HG02798 (cell line): Measurements from ENCODE around the gene CDK5.
"Not testable (repeated sequence)": the region's sequence is repeated elsewhere in the genome, so short reads cannot be mapped to it uniquely, and the experiment has no call there.

ENCODE experiments used
- ATAC-seq: cut with Tn5 transposase; IDR thresholded peaks from one replicate; pipeline ENCODE4 v1.9.1; 2021; ENCODE audit warnings: mild to moderate bottlenecking; ENCODE audit not compliant: unreplicated experiment, poor library complexity

The CDK5 gene

DNA sequence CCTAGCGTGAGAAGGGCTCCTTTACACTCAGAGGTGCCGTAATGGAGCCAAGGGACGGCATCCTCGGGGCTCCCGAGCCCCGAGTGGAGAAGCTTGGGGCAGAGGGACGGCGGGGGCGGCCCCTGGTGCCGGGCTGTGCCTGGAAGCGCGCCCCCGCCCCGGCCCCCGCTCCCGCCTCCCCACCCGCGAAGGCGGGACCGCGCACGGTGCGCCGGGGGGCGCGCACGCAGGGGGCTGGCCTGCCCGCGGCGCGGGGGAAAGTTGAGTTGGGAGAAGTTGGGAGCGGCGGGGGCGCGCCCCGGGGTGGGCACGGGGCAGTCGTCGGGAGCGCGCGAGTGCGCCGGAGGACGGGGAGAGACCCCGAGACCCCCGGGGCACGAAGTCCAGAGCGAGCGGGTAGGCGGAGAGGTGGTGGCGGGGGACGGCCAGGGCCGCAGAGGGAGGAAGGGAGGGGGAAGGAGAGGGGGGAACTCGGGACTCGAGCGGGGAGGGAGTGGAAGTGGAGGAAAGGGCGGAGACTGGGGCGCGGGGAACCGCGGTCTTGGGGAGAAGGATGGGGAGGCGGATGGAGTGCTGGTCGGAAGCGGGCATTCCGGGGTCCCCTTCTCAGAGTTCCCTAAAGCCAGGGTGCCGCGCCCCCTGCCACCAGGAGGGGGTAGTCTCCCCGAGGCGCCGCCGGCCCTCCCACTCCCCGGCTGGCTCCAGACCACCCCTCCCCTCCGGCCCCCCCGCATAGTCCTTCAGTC is 1.8 kb upstream of the CDK5 start, which contains the start of gene SLC4A2:
SLC4A2 (plus strand) TSS at position 223 of the 746 bp plus-strand sequence. CDS start 2,399 bp downstream, outside the sequence.
- peak; percentile 33 for ATAC-seq

DNA sequence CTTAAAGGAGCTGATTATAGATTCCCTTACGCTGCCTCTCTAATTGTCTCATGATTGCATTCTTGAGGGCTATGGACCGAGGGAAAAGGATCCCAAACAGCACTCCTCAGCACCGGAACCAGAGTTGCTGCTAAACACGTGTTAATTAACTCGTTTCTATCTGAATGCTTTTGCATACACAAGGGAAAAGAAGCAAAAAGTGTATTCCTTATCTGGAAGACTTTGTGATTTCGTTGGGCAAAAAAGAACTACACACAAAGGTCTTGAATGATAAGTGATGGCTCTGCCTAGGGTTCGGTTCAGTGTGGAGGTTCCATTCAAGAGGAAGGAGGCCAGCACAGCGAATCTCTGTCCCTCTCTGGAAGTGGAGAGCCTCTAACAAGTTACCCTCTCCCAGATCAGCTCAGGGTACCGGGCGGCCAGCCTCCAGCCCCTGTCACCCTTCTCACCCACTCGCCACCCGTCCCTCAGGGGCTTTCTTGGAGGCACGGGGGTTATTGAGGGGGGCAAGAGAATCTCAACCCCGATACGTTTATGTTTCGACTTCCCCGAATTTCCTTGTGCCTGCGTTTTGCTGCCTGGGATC is 1.2 kb upstream of the CDK5 start:
- ATAC-seq = no peak

GRCh38 chr7:151057989-151058780 is 488 bp upstream of the CDK5 start:
- peak; percentile 91 for ATAC-seq

- ATAC-seq = no peak
Observed at GRCh38 chr7:151056666-151057505, 811 bp downstream of the CDK5 start.

- ATAC-seq = no peak
Observed at GRCh38 chr7:151056283-151056665, 1.4 kb downstream of the CDK5 start.

- ATAC-seq = no peak
Observed at GRCh38 chr7:151053751-151054150, 3.9 kb downstream of the CDK5 start.

- ATAC-seq = no peak
Observed at GRCh38 chr7:151053096-151053495, 4.6 kb downstream of the CDK5 start.

- no peak for ATAC-seq
Observed at GRCh38 chr7:151051108-151051507, 6.6 kb downstream of the CDK5 start.

GRCh38 chr7:151048911-151049463 is 8.7 kb downstream of the CDK5 start:
- ATAC-seq = no peak

- ATAC-seq = no peak
Observed at GRCh38 chr7:151047976-151048815, 9.5 kb downstream of the CDK5 start, which contains the start of gene ASIC3. ASIC3 (plus strand) TSS chr7:151048531; CDS start chr7:151048886, 355 bp downstream.

DNA sequence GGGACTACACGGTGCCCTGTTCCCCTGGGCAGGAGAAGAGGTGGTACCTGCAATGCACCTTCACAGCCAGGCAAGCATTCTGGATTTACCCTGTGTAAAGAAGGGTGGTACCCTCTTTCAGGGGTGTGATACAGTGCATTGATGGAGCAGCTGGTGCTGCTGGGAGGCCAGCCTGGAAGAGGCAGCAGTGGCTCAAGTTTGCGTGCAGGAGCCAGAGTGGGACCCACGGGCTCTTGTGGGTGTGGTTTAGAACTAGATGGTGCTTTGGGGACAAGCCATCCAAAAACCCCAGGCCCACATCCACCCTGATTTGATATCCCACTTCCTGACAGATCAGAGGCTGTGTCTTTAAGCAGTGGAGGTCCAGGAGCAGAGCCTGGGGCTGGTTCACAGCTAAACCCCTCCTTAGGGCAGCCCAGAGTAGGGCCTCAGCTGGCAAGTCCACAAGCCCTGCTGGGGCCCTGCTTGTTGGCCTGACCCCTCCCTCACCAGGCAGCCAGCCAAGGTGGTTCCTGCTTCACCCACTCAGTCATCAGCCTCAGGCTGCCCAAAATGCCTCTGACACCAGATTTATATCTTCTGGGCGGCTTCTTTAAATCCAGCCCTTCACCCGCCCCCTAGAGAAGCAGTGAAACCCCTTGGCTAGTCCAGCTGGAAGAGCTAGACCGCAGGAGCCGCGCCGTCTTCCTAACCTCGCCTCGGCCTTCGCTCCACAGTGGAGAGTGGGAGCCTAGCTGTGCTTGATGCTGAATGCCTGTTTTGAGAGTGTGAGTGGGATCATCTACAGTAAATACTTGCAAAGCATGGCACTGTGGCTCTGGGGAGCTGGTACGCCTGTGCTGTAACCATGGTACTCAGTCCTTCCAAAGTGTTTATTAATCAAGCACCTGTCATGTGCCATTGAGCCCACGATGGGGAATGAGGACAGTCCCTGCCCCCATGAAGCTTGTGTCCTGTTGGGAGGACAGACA is 10.8 kb downstream of the CDK5 start:
- ATAC-seq = no peak

GRCh38 chr7:151045967-151046366 is 11.7 kb downstream of the CDK5 start:
- no peak for ATAC-seq

DNA sequence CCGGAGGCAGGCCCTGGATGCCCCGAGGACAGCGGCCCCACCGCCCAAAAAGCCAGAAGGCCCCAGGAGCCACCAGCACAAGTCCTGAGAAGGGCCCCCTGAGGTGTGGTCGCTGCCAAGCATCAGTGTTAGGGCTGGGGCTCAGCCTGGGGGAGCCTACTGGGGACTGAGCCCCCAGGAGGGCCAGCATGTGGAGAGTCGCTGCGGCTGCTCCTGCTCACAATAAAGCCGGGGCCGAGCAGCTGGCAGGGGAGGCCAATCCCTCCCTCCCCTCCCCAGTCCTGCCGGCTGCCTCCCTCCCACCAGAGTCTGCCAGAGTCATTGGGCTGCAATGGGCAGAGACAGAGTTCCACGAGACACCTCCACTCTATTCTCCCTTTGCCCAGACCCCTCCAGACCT is 12.4 kb downstream of the CDK5 start:
- no peak for ATAC-seq

DNA sequence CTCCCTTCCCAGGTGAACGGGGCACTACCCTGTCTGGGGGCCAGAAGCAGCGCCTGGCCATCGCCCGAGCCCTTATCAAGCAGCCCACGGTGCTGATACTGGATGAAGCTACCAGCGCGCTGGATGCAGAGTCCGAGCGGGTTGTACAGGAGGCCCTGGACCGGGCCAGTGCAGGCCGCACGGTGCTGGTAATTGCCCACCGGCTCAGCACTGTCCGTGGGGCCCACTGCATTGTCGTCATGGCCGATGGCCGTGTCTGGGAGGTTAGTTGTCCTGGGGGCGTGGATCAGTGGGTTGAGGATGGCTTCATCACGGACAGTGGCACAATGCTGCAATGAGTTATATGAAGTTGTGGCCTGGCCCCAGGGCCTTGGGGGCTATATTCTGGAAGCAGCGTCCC is 13.7 kb downstream of the CDK5 start:
- no peak for ATAC-seq

DNA sequence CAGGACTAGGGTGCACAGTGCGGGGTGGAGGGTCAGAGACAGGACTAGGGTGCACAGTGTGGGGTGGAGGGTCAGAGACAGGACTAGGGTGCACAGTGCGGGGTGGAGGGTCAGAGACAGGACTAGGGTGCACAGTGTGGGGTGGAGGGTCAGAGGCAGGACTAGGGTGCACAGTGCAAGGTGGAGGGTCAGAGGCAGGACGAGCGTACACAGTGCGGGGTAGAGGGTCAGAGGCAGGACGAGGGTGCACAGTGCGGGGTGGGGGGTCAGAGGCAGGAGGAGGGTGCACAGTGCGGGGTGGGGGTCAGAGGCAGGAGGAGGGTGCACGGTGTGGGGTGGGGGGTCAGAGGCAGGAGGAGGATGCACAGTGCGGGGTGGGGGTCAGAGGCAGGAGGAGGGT is 14.2 kb downstream of the CDK5 start:
- ATAC-seq = not testable (repeated sequence)

DNA sequence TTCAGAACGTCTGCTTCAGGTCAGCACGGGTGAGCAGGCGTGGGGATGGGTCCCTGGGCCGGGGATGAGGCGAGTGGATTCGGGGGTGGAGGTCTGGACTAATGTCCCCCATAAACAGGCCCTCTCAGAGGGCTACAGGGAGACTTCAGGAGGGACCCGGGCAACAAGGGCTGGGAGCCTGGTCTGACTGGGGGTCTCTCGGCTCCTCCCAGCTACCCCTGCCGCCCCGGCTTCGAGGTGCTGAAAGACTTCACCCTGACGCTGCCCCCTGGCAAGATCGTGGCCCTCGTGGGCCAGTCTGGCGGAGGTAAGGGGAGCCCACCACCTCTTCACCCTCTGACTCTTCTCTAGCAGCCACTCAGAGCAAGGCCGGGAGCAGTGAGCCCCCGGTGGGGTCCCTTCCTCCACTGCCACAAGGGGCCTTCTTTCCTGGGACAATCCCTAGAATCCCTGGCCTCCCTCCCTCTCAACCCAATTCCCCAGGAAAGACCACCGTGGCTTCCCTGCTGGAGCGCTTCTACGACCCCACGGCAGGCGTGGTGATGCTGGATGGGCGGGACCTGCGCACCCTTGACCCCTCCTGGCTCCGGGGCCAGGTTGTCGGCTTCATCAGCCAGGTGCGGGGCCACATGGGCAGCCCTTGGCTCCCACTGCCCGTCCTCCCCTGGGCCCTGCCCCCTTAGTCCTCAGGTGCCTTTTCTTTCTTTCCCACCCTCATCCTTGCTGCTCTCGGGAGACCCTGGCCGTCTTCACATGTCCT is 16.9 kb downstream of the CDK5 start:
- no peak for ATAC-seq

DNA sequence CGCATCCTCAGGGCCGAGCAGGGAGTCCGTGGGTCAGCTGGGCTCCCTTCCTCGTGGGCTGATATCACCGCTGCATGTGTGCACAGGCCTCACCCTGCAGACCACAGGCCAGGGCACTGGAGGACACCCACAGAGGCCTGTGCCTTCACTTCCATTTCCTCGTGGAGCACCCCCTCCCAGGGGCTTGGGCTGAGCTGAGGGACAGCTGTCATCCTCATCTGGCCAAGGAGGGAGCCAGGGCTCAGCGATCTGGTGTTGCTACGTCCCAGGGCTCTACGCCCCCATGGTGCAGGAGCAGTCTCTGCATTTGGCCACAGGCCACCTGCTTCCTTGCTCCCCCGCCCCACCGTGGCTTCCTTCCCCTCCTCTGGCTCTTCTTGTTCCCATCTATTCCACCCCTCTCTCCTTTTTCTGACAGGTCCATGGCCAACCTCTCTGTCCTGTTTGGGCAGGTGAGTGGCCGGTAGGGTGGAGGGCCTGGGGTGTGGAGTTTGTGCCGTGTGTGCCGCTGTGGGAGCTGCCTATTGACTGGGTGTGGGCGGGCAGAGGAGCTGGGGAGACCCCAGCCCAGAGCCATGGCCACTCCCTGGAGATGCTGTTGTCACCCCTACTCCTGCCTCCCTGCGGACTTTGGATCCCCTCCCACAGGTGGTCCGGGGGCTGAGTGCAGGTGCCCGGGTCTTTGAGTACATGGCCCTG is 17.7 kb downstream of the CDK5 start:
- ATAC-seq = no peak
